Measurements from ENCODE around the gene AMIGO1. TPM values are rescaled to one million over a fixed set of nuclear protein-coding genes. Genes with fewer than 3 reads are reported as not detected.
"Not testable (repeated sequence)": the region's sequence is repeated elsewhere in the genome, so short reads cannot be mapped to it uniquely, and the experiment has no call there.

Gene AMIGO1
- total RNA-seq, 1 donor from 2014 or later: 8.0 TPM

- Mint-ChIP-seq H3K4me3 (ENCODE audit: unreplicated experiment) (no peak overlapping the region), H3K4me1 (ENCODE audit: low read depth, unreplicated experiment) (peaks cover 3% of the 10 kb centered on the region), H3K36me3 (ENCODE audit: unreplicated experiment) (peaks cover 4% of the 10 kb centered on the region), H3K27ac (ENCODE audit: unreplicated experiment) (no peak overlapping the region), H3K27me3 (ENCODE audit: unreplicated experiment) (peaks cover 10% of the 10 kb centered on the region), H3K9me3 (ENCODE audit: unreplicated experiment) (peaks cover 4% of the 10 kb centered on the region)
- DNase-seq: no peak
- TF ChIP-seq CTCF (IDR thresholded peaks at IDR 0.05; ENCODE audit: partially characterized antibody, unreplicated experiment): no peak
These were observed 34.3 kb downstream of the AMIGO1 start for GRCh38 chr1:109475261-109475660.

GRCh38 chr1:109474697-109475096 lies 34.8 kb downstream of the AMIGO1 start:
- no peak for DNase-seq
- Mint-ChIP-seq H3K4me3 (ENCODE audit: unreplicated experiment) (no peak overlapping the region), H3K36me3 (ENCODE audit: unreplicated experiment) (peaks cover 4% of the 10 kb centered on the region), H3K27me3 (ENCODE audit: unreplicated experiment) (peaks cover 10% of the 10 kb centered on the region), H3K4me1 (ENCODE audit: low read depth, unreplicated experiment) (peaks cover 3% of the 10 kb centered on the region), H3K9me3 (ENCODE audit: unreplicated experiment) (peaks cover 4% of the 10 kb centered on the region), H3K27ac (ENCODE audit: unreplicated experiment) (no peak overlapping the region)
- no peak for TF ChIP-seq CTCF (IDR thresholded peaks at IDR 0.05; ENCODE audit: partially characterized antibody, unreplicated experiment)

- not testable (repeated sequence) for H3K36me3 Mint-ChIP-seq (ENCODE audit: unreplicated experiment); H3K27ac Mint-ChIP-seq (ENCODE audit: unreplicated experiment); DNase-seq; H3K4me1 Mint-ChIP-seq (ENCODE audit: low read depth, unreplicated experiment); H3K4me3 Mint-ChIP-seq (ENCODE audit: unreplicated experiment); H3K27me3 Mint-ChIP-seq (ENCODE audit: unreplicated experiment); H3K9me3 Mint-ChIP-seq (ENCODE audit: unreplicated experiment)
These were observed 36.1 kb downstream of the AMIGO1 start for GRCh38 chr1:109473284-109474057.

- Mint-ChIP-seq H3K36me3 (ENCODE audit: unreplicated experiment) (peaks cover 4% of the 10 kb centered on the region), H3K4me1 (ENCODE audit: low read depth, unreplicated experiment) (no peaks in the 10 kb centered on the region), H3K4me3 (ENCODE audit: unreplicated experiment) (no peak overlapping the region), H3K27me3 (ENCODE audit: unreplicated experiment) (peaks cover 7% of the 10 kb centered on the region), H3K27ac (ENCODE audit: unreplicated experiment) (no peak overlapping the region), H3K9me3 (ENCODE audit: unreplicated experiment) (peaks cover 1% of the 10 kb centered on the region)
- no peak for DNase-seq
- TF ChIP-seq CTCF (IDR thresholded peaks at IDR 0.05; ENCODE audit: partially characterized antibody, unreplicated experiment): no peak
These were observed 36.7 kb downstream of the AMIGO1 start for GRCh38 chr1:109472779-109473178.

GRCh38 chr1:109470245-109470644 lies 39.3 kb downstream of the AMIGO1 start:
- no peak for DNase-seq
- Mint-ChIP-seq H3K4me3 (ENCODE audit: unreplicated experiment) (no peak overlapping the region), H3K36me3 (ENCODE audit: unreplicated experiment) (peaks cover 4% of the 10 kb centered on the region), H3K27me3 (ENCODE audit: unreplicated experiment) (peaks cover 11% of the 10 kb centered on the region), H3K27ac (ENCODE audit: unreplicated experiment) (no peak overlapping the region), H3K4me1 (ENCODE audit: low read depth, unreplicated experiment) (no peaks in the 10 kb centered on the region), H3K9me3 (ENCODE audit: unreplicated experiment) (peaks cover 3% of the 10 kb centered on the region)
- TF ChIP-seq CTCF (IDR thresholded peaks at IDR 0.05; ENCODE audit: partially characterized antibody, unreplicated experiment): no peak
